Parathyroid adenoma (tissue), 2 donors: ENCODE data around the gene MARK4.

ENCODE experiments used
- H2AFZ ChIP-seq: fragments of 300-600 bp; sonication (generic); one replicate; pipeline ENCODE4 v1.7.0; 2017; ENCODE audit warnings: antibody characterized with exemption, mild to moderate bottlenecking
- H3K27ac ChIP-seq: fragments of 300-600 bp; sonication (generic); one replicate; pipeline ENCODE4 v1.7.0; 2017
- H3K27me3 ChIP-seq: fragments of 300-600 bp; sonication (generic); one replicate; pipeline ENCODE4 v1.7.0; 2017; ENCODE audit warnings: low read length; ENCODE audit not compliant: control insufficient read depth, insufficient read depth
- H3K36me3 ChIP-seq: fragments of 300-600 bp; sonication (generic); one replicate; pipeline ENCODE4 v1.7.0; 2017; ENCODE audit warnings: low read length; ENCODE audit not compliant: control insufficient read depth, insufficient read depth
- H3K4me1 ChIP-seq: fragments of 300-600 bp; sonication (generic); one replicate; pipeline ENCODE4 v1.7.0; 2017; ENCODE audit warnings: control low read depth
- H3K4me2 ChIP-seq: fragments of 300-600 bp; sonication (generic); one replicate; pipeline ENCODE4 v1.7.0; 2017; ENCODE audit warnings: low read length
- H3K4me3 ChIP-seq: fragments of 300-600 bp; sonication (generic); one replicate; pipeline ENCODE4 v1.7.0; 2017; ENCODE audit warnings: low read depth, low read length
- H3K79me2 ChIP-seq: fragments of 300-600 bp; sonication (generic); one replicate; pipeline ENCODE4 v1.7.0; 2017; ENCODE audit warnings: control low read depth
- H3K9ac ChIP-seq: fragments of 300-600 bp; sonication (generic); one replicate; pipeline ENCODE4 v1.7.0; 2017; ENCODE audit warnings: mild to moderate bottlenecking
- H3K9me3 ChIP-seq: fragments of 300-600 bp; sonication (generic); one replicate; pipeline ENCODE4 v1.7.0; 2017; ENCODE audit warnings: low read length; ENCODE audit not compliant: control insufficient read depth
- TF ChIP-seq, protein P1 (sequence below): fragments of 300-600 bp; sonication (generic); IDR thresholded peaks from one replicate; pipeline ENCODE4 v1.7.0; 2017; ENCODE audit warnings: antibody characterized with exemption, mild to moderate bottlenecking
- donor health status: primary hyperparathyroidism.

The MARK4 gene

GRCh38 chr19:45213031-45213430 is 38.0 kb upstream of the MARK4 start:
- Histone ChIP-seq H2AFZ (no peak overlapping the region), H3K9ac (no peak overlapping the region), H3K4me1 (no peaks in the 10 kb centered on the region), H3K79me2 (no peaks in the 10 kb centered on the region), H3K27me3 (no peaks in the 10 kb centered on the region), H3K4me2 (no peak overlapping the region), H3K36me3 (no peaks in the 10 kb centered on the region), H3K9me3 (no peaks in the 10 kb centered on the region), H3K4me3 (no peak overlapping the region), H3K27ac (no peak overlapping the region)
- TF ChIP-seq, protein P1, sequence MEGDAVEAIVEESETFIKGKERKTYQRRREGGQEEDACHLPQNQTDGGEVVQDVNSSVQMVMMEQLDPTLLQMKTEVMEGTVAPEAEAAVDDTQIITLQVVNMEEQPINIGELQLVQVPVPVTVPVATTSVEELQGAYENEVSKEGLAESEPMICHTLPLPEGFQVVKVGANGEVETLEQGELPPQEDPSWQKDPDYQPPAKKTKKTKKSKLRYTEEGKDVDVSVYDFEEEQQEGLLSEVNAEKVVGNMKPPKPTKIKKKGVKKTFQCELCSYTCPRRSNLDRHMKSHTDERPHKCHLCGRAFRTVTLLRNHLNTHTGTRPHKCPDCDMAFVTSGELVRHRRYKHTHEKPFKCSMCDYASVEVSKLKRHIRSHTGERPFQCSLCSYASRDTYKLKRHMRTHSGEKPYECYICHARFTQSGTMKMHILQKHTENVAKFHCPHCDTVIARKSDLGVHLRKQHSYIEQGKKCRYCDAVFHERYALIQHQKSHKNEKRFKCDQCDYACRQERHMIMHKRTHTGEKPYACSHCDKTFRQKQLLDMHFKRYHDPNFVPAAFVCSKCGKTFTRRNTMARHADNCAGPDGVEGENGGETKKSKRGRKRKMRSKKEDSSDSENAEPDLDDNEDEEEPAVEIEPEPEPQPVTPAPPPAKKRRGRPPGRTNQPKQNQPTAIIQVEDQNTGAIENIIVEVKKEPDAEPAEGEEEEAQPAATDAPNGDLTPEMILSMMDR: no peak

DNA sequence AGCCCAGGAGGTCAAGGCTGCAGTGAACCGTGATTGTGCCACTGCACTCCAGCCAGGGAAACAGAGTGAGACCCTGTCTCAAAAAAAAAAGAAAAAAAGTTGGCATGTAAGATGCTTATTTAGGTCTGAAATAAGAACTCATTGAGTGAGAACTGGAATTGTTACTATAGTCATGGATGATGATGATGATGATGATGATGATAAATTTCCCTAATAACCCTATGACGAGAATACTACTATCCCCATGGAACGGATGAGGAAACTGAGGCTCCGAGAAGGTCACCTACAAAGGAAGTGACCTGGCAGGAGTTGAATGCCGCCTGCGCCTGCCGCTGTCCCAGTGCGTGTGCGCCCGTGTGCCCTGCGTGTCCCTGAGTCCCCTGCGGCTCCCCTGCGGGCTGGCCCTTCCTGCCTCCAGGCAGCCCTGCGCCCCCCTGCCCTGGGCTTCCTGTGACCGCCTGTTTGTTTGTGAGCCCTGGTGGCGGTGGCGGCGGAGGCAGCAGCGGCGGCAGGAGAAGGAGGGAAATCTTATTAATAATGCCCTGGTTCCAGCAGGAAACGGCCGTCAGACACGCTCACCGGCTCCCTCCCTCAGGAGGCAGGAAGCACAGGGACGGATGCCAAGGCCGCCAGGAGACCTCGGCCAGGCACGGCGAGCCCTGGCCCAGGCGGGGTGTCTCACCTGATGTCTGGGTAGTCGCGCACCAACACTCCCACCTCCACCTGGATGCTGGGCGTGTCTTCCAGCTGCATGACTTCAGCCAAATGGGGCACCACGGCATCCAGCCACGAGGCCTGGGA is 35.5 kb upstream of the MARK4 start:
- no peaks in the 10 kb centered on the region for H3K4me1 ChIP-seq
- TF ChIP-seq, protein P1: no peak
- H3K9me3 ChIP-seq: no peaks in the 10 kb centered on the region
- no peak overlapping the region for H3K9ac ChIP-seq
- H3K79me2 ChIP-seq: no peaks in the 10 kb centered on the region
- no peaks in the 10 kb centered on the region for H3K36me3 ChIP-seq
- peak overlapping the region; percentile 70 for H2AFZ ChIP-seq
- peak overlapping the region; percentile 63 for H3K4me2 ChIP-seq
- peak overlapping the region; percentile 5 for H3K4me3 ChIP-seq
- H3K27ac ChIP-seq: no peak overlapping the region
- H3K27me3 ChIP-seq: no peaks in the 10 kb centered on the region

GRCh38 chr19:45216667-45217066 is 34.4 kb upstream of the MARK4 start:
- Histone ChIP-seq H3K4me2 (no peak overlapping the region), H3K9me3 (no peaks in the 10 kb centered on the region), H3K27me3 (no peaks in the 10 kb centered on the region), H3K36me3 (no peaks in the 10 kb centered on the region), H3K4me1 (no peaks in the 10 kb centered on the region), H3K79me2 (no peaks in the 10 kb centered on the region), H3K27ac (no peak overlapping the region), H3K4me3 (no peak overlapping the region), H2AFZ (no peak overlapping the region), H3K9ac (no peak overlapping the region)
- TF ChIP-seq, protein P1: no peak

DNA sequence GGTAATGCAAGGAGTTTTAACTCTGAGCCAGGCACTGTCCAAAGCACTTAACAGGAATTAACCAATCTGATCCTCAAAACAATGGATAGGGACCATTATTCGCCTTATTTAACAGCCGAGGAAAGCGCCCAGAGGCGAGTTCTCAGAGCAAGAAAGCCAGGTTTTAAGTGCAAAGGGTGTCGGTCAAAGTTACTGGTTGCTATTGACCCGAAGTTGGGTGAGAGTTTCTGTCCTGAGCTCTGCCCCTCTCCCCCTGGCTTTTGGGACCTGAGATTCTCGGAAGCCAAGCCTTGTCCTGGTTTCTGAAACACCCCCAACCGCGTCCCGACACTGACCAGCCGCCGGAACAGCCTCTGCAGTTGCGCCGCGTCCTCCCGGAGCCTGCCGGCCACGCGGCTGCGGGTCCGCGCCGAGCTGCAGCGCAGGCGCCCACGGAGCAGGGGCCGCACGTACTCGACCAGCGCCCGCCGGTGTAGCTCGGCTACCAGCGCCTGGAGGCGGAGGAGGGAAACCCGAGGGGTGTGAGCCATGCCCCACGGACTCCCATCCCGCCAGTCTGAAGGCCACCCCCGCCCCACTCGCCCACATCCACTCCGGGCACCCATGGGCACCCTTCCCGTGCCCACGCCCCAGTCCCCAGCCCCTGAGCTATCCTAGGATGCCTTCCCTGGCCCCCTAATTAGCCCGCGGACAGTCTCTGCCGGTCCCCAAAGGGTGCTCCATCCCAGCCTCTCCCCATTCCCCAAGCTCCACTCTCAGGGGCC is 33.7 kb upstream of the MARK4 start:
- TF ChIP-seq, protein P1: no peak
- H3K79me2 ChIP-seq: no peaks in the 10 kb centered on the region
- H3K4me3 ChIP-seq: no peak overlapping the region
- H3K27me3 ChIP-seq: no peaks in the 10 kb centered on the region
- H3K4me2 ChIP-seq: peak overlapping the region; percentile 37
- no peak overlapping the region for H3K9ac ChIP-seq
- no peaks in the 10 kb centered on the region for H3K4me1 ChIP-seq
- H2AFZ ChIP-seq: no peak overlapping the region
- no peaks in the 10 kb centered on the region for H3K9me3 ChIP-seq
- H3K36me3 ChIP-seq: no peaks in the 10 kb centered on the region
- H3K27ac ChIP-seq: no peak overlapping the region
